GM19099 (cell line): ENCODE results near the gene ZFP42.

Experiments
- POLR2A ChIP-seq: IDR thresholded peaks from 3 replicates; pipeline ENCODE4 v1.6.1; 2011; ENCODE audit warnings: low read depth; ENCODE audit not compliant: insufficient read length; ENCODE audit errors: extremely low read depth

ZFP42 gene

GRCh38 chr4:188015025-188015940 is 19.7 kb downstream of the ZFP42 start:
- no peak for TF ChIP-seq POLR2A

- no peak for TF ChIP-seq POLR2A
Observed at GRCh38 chr4:188016754-188017153, 21.2 kb downstream of the ZFP42 start.

- TF ChIP-seq POLR2A = no peak
Observed at GRCh38 chr4:188018262-188018661, 22.7 kb downstream of the ZFP42 start.

GRCh38 chr4:188021548-188022249 is 26.1 kb downstream of the ZFP42 start:
- TF ChIP-seq POLR2A = no peak

GRCh38 chr4:188023682-188024081 is 28.1 kb downstream of the ZFP42 start:
- no peak for TF ChIP-seq POLR2A

GRCh38 chr4:188025476-188025875 is 29.9 kb downstream of the ZFP42 start:
- TF ChIP-seq POLR2A = no peak

GRCh38 chr4:188029114-188029513 is 33.5 kb downstream of the ZFP42 start:
- TF ChIP-seq POLR2A = no peak

GRCh38 chr4:188030401-188030800 is 34.8 kb downstream of the ZFP42 start:
- TF ChIP-seq POLR2A = no peak

GRCh38 chr4:188031751-188032150 is 36.2 kb downstream of the ZFP42 start:
- no peak for TF ChIP-seq POLR2A

GRCh38 chr4:188032170-188032569 is 36.6 kb downstream of the ZFP42 start:
- no peak for TF ChIP-seq POLR2A

GRCh38 chr4:188032583-188032982 is 37.0 kb downstream of the ZFP42 start:
- no peak for TF ChIP-seq POLR2A

GRCh38 chr4:188037003-188037713 is 41.6 kb downstream of the ZFP42 start:
- no peak for TF ChIP-seq POLR2A

GRCh38 chr4:188041721-188042120 is 46.1 kb downstream of the ZFP42 start:
- TF ChIP-seq POLR2A = no peak

- TF ChIP-seq POLR2A = no peak
Observed at GRCh38 chr4:188042191-188042590, 46.6 kb downstream of the ZFP42 start.

GRCh38 chr4:188043154-188043553 is 47.6 kb downstream of the ZFP42 start:
- TF ChIP-seq POLR2A = no peak
